Measurements from ENCODE around the gene EXOSC1.

EXOSC1 gene

DNA sequence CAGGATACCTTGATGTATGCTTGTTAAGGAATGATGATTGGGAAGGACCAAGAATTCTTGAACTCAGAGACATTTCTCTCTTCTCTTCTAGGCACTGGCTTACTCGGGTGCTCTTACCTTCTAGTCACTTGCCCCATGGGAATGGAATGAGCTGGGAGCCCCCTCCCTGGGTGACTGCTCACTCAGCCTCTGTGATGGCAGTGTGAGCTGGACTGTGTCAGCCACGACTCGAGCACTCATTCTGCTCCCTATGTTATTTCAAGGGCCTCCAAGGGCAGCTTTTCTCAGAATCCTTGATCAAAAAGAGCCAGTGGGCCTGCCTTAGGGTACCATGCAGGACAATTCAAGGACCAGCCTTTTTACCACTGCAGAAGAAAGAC is 10.9 kb upstream of the EXOSC1 start:
- TF ChIP-seq, protein P1, sequence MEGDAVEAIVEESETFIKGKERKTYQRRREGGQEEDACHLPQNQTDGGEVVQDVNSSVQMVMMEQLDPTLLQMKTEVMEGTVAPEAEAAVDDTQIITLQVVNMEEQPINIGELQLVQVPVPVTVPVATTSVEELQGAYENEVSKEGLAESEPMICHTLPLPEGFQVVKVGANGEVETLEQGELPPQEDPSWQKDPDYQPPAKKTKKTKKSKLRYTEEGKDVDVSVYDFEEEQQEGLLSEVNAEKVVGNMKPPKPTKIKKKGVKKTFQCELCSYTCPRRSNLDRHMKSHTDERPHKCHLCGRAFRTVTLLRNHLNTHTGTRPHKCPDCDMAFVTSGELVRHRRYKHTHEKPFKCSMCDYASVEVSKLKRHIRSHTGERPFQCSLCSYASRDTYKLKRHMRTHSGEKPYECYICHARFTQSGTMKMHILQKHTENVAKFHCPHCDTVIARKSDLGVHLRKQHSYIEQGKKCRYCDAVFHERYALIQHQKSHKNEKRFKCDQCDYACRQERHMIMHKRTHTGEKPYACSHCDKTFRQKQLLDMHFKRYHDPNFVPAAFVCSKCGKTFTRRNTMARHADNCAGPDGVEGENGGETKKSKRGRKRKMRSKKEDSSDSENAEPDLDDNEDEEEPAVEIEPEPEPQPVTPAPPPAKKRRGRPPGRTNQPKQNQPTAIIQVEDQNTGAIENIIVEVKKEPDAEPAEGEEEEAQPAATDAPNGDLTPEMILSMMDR (IDR thresholded peaks at IDR 0.05) = no peak
- no peak overlapping the region for H3K27ac ChIP-seq
- H3K9me3 ChIP-seq = no peaks in the 10 kb centered on the region
- no peak overlapping the region for H3K4me3 ChIP-seq (ENCODE audit: low read depth in 1 of 2, low read length in 1 of 2)
- no peaks in the 10 kb centered on the region for H3K27me3 ChIP-seq
- H3K36me3 ChIP-seq = peaks cover 97% of the 10 kb centered on the region
- H3K4me1 ChIP-seq (ENCODE audit: control insufficient read depth in 1 of 2, insufficient read depth in 1 of 2, low read depth in 1 of 2, low read length in 1 of 2) = no peaks in the 10 kb centered on the region

DNA sequence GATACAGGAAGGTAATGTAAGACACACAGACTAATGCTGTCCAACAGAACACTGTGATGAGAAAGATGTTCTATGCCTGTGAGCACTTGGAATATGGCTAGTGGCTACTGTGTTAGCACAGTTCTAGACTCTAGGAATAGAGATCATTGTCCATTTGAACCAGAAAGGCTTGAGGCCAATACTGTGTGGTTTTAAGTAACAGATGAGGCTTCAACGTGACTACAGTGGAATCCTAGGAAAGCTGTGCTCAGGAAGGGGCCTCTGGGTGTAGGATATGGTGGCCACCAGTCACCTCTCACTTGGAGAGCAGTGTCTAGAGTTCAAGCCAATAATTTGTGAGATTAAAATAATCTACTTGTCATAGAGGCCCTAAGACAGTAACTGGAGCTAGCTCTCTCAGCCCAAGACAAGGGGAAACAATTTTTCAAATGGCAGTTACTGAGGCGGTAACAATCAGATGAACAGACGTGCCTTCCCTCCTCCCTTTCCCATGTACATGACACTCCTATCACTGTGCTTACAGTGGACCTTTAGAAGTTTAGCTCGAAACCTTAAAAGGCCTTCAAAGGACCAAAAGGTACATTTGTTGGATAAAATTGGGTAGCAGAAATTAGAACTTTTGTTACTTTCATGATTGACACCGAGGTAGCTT is 10.4 kb upstream of the EXOSC1 start:
- TF ChIP-seq, protein P1 (IDR thresholded peaks at IDR 0.05) = no peak

DNA sequence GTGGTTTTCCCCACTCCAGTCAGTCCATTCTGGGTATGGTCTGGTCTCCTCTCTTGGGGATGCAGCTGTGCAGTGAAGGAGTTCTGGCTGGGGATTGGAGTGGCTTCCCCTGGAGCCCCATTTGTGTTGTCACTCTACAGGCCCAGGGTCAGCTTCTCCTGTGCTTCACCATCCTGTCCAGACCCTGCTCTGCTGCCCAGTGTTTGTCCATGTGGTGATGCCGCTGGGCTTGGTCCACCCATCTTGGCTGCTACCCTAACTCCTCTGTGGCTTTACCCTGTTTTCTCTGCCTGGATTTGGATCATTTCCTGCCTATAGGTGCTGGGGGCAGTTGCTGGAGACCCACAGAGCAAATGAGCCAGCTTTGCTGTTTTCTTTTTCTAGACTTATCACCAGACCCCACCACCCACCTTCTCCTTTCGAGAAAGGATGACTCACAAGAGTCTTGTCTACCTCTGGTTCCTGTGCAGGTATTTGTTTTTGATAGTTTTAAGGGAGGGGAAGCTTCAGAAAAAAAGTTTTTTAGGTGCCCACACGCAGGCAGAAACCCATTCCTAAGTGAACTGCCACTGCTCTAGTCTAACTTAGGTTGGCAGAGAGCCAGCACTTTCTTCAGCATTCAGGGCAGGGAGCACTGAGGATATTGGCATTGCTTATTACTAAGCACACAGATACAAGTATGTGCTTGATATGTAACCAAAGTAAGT is 8.7 kb upstream of the EXOSC1 start:
- Histone ChIP-seq H3K36me3 (peaks cover 85% of the 10 kb centered on the region), H3K9me3 (no peaks in the 10 kb centered on the region), H3K4me3 (ENCODE audit: low read depth in 1 of 2, low read length in 1 of 2) (no peak overlapping the region), H3K27me3 (no peaks in the 10 kb centered on the region), H3K27ac (no peak overlapping the region), H3K4me1 (ENCODE audit: control insufficient read depth in 1 of 2, insufficient read depth in 1 of 2, low read depth in 1 of 2, low read length in 1 of 2) (no peaks in the 10 kb centered on the region)
- TF ChIP-seq, protein P1 (IDR thresholded peaks at IDR 0.05) = no peak

More for the DNA sequence above, 10.4 kb upstream of the EXOSC1 start:
- H3K9me3 ChIP-seq = no peaks in the 10 kb centered on the region
- H3K36me3 ChIP-seq = peaks cover 97% of the 10 kb centered on the region
- no peak overlapping the region for H3K27ac ChIP-seq
- H3K4me3 ChIP-seq (ENCODE audit: low read depth in 1 of 2, low read length in 1 of 2) = no peak overlapping the region
- H3K4me1 ChIP-seq (ENCODE audit: control insufficient read depth in 1 of 2, insufficient read depth in 1 of 2, low read depth in 1 of 2, low read length in 1 of 2) = no peaks in the 10 kb centered on the region
- no peaks in the 10 kb centered on the region for H3K27me3 ChIP-seq

DNA sequence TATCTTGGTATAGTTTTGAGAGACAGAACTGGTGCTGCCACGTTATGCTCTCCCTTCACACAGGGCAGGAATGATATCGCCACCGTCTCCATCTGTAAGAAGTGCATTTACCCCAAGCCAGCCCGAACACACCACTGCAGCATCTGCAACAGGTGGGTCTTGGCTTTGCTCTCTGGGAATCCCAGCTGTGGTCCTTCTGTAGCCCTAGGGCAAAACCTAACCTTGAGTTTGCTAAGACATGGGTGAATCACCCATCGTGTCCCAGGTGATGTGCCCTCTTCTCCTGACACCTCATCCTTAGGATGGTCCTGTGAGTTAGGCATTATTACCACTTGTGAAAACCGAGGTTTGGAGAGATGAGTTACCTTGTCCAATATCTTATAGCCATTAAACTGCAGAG is 6.5 kb upstream of the EXOSC1 start:
- no peak overlapping the region for H3K27ac ChIP-seq
- TF ChIP-seq, protein P1 (IDR thresholded peaks at IDR 0.05) = no peak
- H3K36me3 ChIP-seq = peaks cover 65% of the 10 kb centered on the region

DNA sequence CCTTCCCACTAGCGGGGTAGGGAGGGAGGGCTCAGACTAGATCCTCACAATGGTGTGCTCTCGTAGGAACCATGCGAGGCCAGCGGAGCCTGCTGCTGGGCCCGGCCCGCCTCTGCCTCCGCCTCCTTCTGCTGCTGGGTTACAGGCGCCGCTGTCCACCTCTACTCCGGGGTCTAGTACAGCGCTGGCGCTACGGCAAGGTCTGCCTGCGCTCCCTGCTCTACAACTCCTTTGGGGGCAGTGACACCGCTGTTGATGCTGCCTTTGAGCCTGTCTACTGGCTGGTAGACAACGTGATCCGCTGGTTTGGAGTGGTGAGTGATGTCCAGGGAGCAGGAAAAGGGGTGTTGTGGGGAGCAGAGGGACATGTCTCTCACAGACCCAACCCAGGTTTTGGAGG is 5.8 kb upstream of the EXOSC1 start:
- H3K27me3 ChIP-seq = no peaks in the 10 kb centered on the region
- H3K4me3 ChIP-seq (ENCODE audit: low read depth in 1 of 2, low read length in 1 of 2) = no peak overlapping the region
- H3K36me3 ChIP-seq = peaks cover 57% of the 10 kb centered on the region
- no peaks in the 10 kb centered on the region for H3K9me3 ChIP-seq
- no peak overlapping the region for H3K27ac ChIP-seq
- TF ChIP-seq, protein P1 (IDR thresholded peaks at IDR 0.05) = no peak
- peaks cover 3 to 7% of the 10 kb centered on the region in 2 experiments for H3K4me1 ChIP-seq (ENCODE audit: control insufficient read depth in 1 of 2, insufficient read depth in 1 of 2, low read depth in 1 of 2, low read length in 1 of 2)

More for the DNA sequence above, 6.5 kb upstream of the EXOSC1 start:
- no peaks in the 10 kb centered on the region for H3K4me1 ChIP-seq (ENCODE audit: control insufficient read depth in 1 of 2, insufficient read depth in 1 of 2, low read depth in 1 of 2, low read length in 1 of 2)
- no peak overlapping the region for H3K4me3 ChIP-seq (ENCODE audit: low read depth in 1 of 2, low read length in 1 of 2)
- no peaks in the 10 kb centered on the region for H3K9me3 ChIP-seq
- no peaks in the 10 kb centered on the region for H3K27me3 ChIP-seq
